ENCODE measurements around the gene PTPRJ. TPM values are rescaled to one million over a fixed set of nuclear protein-coding genes. Genes with fewer than 3 reads are reported as not detected.
A peak's percentile ranks its signal among the peaks of the same experiment; 100 is the strongest.

Gene PTPRJ
- total and polyA plus RNA-seq, 2 of the 4 experiments (the other 2 are of a cell fraction), result 5.6 to 14.9 TPM

DNA sequence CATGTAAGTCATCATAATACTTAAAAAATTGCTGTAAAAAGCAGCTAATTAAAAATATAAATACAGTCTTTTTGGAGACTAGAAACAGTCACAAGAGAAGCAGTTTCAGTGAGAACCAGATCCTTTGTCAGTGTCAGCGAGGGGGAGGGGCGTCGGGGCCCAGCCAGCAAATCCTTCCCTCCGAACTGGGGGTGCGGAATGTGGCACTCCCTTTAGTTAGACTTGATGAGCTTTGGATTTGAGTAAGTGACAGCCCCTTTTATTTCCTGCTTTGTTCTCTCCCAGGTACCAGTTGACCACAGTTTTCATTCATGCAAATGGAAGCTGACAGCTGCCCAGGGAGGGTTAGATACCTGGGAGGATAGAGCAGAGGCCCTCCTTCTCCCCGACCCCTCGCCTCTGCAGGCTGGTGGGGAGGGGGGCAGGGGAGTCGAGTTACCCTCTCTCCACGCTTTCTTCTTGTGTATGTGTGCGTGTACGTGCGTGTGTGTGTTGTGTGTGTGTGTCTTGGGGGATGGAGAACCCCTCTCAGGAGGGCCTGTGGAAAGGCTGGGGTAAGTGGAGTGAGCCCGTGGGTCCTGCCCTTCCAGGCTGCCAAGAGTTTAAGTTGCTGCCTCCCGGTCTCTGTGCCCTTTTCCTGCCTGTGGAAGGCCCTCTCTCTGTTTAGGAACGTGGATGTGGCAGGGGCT lies 38.3 kb downstream of the PTPRJ start:
- no peak overlapping the region for H3K56ac ChIP-seq (ENCODE audit: extremely low read depth, insufficient read depth, low read length)
- H3K4me3 ChIP-seq (ENCODE audit: insufficient read depth, low read depth, low read length), result no peak overlapping the region
- intact Hi-C loops (cut with micrococcal nuclease), result no loop called here
- H3K4me2 ChIP-seq (ENCODE audit: low read depth, low read length), result no peak overlapping the region; the same call in 1 of the 2 replicates
- POLR2A ChIA-PET (ENCODE audit: unreplicated experiment), result no interaction called here
- no CpG with 5 or more reads among the region's 15 CpGs for WGBS, 2 experiments (ENCODE audit: extremely low coverage in 2 of 2, insufficient read length in 1 of 2)
- no peak for TF ChIP-seq RAD21 (IDR thresholded peaks at IDR 0.05; ENCODE audit: low read length)
- no peak for TF ChIP-seq CEBPB (IDR thresholded peaks at IDR 0.05; ENCODE audit: low read depth, low read length)
- peak overlapping the region; percentile 77 for H2AK5ac ChIP-seq (ENCODE audit: low read depth, low read length)
- peak overlapping the region; percentile 24 for H2AFZ ChIP-seq (replicated peaks; ENCODE audit: low read length, poor library complexity)
- peak overlapping the region; percentile 53; the same call in 1 of the 2 replicates for H4K5ac ChIP-seq (ENCODE audit: low read depth, low read length)
- peak overlapping the region; percentile 42 to 63; a peak in 3 of 4 replicates for H4K8ac ChIP-seq (ENCODE audit: low read depth in 2 of 2, low read length in 2 of 2)
- in situ Hi-C loops (cut with MboI; ENCODE audit: low sequenced_read_pairs), result no loop called here
- H3K23ac ChIP-seq (ENCODE audit: low read depth, low read length), result 0 out of 2 replicates have a peak overlapping the region, but pooled peaks have one; percentile 70
- H3K18ac ChIP-seq (ENCODE audit: low read depth, low read length), result peak overlapping the region; percentile 20; the same call in 1 of the 2 replicates
- no peak overlapping the region for H2BK5ac ChIP-seq (ENCODE audit: low read depth, low read length, poor library complexity, severe bottlenecking)
- BruUV-seq (replicated peaks), result no TSS peak
- dilution Hi-C loops (cut with HindIII; ENCODE audit: low sequenced_read_pairs, unreplicated experiment), result no loop called here
- no peak overlapping the region for H2BK120ac ChIP-seq (ENCODE audit: low read depth, low read length)
- H3K79me1 ChIP-seq (ENCODE audit: low read depth in 1 of 2, low read length in 2 of 2), result peaks cover 63 to 91% of the 10 kb centered on the region in 2 experiments
- DNase-seq, result no peak
- no peaks in the 10 kb centered on the region for H3K9me3 ChIP-seq (ENCODE audit: control insufficient read depth, insufficient read depth, low read length)
- H4K91ac ChIP-seq (ENCODE audit: insufficient read depth, low read depth, low read length), result no peak overlapping the region
- H3K9ac ChIP-seq (ENCODE audit: low read depth, low read length), result no peak overlapping the region
- H2AK9ac ChIP-seq (replicated peaks; ENCODE audit: low read depth, low read length, poor library complexity), result peak overlapping the region; percentile 33
- peaks cover 21% of the 10 kb centered on the region for H3K4me1 ChIP-seq (ENCODE audit: control insufficient read depth, insufficient read depth, low read length)
- no peak overlapping the region for H3K27ac ChIP-seq (ENCODE audit: insufficient read depth, low read length)
- 0 out of 2 replicates have a peak overlapping the region, but pooled peaks have one; percentile 57 for H3K14ac ChIP-seq (replicated peaks; ENCODE audit: low read depth, low read length)
- peaks cover 25% of the 10 kb centered on the region for H4K20me1 ChIP-seq (ENCODE audit: insufficient read depth, low read length)
- H3K4ac ChIP-seq (ENCODE audit: low read depth, low read length), result peak overlapping the region; percentile 59
- H2BK20ac ChIP-seq (ENCODE audit: low read depth, low read length), result no peak overlapping the region
- CTCF ChIA-PET, result no interaction called here
- no peak overlapping the region for H2BK15ac ChIP-seq (ENCODE audit: low read depth, low read length)
- no peaks in the 10 kb centered on the region for H3K36me3 ChIP-seq (ENCODE audit: control insufficient read depth, insufficient read depth, low read length)
- ATAC-seq (ENCODE audit: low read depth), result no peak
- H3K27me3 ChIP-seq (ENCODE audit: control insufficient read depth, insufficient read depth, low read length), result no peaks in the 10 kb centered on the region
- H3K9me1 ChIP-seq (ENCODE audit: insufficient read depth, low read length), result peaks cover 25% of the 10 kb centered on the region
